ENCODE data around the gene CARD9. TPM values are rescaled to one million over a fixed set of nuclear protein-coding genes. Genes with fewer than 3 reads are reported as not detected.

CARD9 gene
- total RNA-seq, 1 experiment from 2014 or later: 14.0 TPM

DNA sequence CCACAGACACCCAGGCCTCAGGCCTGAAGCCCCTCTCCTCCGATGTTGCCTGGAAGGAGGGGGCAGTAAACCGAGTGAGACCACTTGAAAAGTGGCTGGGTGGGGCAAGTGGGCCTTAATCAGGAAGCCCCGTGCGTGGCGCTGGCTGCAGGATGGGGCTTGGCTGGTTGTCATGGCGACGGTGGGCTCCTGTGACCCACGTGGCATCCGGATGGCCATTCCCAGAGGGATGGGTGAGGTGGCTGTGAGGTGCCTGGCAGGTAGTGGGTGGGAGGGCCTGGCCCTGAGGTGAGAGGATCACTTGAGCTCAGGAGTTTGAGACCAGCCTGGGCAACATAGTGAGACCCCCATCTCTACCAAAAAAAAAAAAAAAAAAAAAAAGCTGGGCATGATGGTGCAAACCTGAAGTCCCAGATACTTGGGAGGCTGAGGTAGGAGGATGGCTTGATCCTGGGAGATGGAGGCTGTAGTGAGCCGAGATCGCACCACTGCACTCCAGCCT is 40.9 kb downstream of the CARD9 start:
- no TSS peak for BruUV-seq (replicated peaks)
- CTCF ChIA-PET: no interaction called here
- no peaks in the 10 kb centered on the region for H3K79me2 ChIP-seq (ENCODE audit: low read depth)

DNA sequence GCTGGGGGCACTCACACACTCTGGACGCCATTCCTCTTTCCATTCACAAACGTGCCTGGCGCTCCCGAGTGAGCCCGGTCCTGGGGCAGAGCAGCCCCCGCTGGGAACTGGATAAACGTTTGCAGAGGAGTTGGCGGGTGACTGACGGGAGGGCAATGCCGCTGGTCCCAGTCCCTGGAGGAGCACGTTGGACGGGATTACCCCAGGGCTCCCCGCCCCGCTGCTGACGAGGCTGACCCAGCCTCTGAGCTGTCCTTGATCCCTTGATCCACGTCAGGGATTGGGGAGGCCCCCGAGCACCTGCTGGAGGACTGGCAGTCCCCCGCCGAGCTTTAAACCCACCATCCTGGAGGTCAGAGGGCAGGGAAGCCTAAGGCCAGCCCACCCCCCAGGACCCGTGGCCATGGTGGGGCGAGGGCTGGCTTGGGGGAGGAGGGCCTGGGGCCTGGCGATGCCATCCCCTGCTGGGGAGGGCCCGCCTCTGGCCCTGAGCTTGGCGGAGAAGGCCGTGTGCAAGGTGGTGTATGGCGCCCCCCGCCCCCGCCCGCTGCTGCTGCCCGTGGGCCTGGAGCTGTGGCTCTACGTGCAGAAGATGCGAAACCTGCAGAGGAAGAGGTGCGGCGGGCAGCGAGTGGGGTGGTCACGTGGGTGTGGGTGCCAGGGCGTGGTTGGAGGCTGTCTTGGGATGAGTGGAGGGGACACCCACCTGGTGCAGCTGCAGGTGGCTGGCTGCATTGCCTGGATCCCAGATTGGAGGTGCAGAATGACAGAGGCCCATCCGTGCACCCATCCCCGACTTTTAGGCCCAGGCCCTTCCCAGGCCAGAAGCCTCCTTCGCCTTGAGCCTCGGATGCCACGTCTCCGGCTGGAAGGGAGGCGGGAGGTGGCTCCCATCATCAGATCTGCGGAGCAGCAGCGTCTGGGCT is 41.6 kb downstream of the CARD9 start:
- Histone ChIP-seq H3K9me3 (ENCODE audit: insufficient read depth, low read depth) (no peaks in the 10 kb centered on the region), H3K27ac (no peak overlapping the region), H2AFZ (no peak overlapping the region), H3K27me3 (ENCODE audit: insufficient read depth, low read depth) (no peaks in the 10 kb centered on the region), H4K20me1 (ENCODE audit: insufficient read depth) (peaks cover 5% of the 10 kb centered on the region; the same call in 1 of the 2 replicates), H3K4me1 (replicated peaks; ENCODE audit: insufficient read depth) (peaks cover 11% of the 10 kb centered on the region; the same call in 1 of the 2 replicates), H3K4me3 (no peak overlapping the region), H3K79me2 (ENCODE audit: low read depth) (no peaks in the 10 kb centered on the region), H3K36me3 (ENCODE audit: low read depth) (no peaks in the 10 kb centered on the region), H3K4me2 (no peak overlapping the region), H3F3A (ENCODE audit: insufficient read depth, low read depth) (0 out of 2 replicates have a peak, but pooled peaks cover 1% of the 10 kb centered on the region), H3K9me2 (ENCODE audit: insufficient read depth) (no peaks in the 10 kb centered on the region)
- no peak for DNase-seq
- intact Hi-C loops (cut with micrococcal nuclease; ENCODE audit: unreplicated experiment): no loop called here
- CTCF ChIA-PET: interaction anchor here (1.2 kb wide), 1 partner anchor 14 kb away, joined by 3 read pairs; no protein-coding TSS in a partner anchor
- TF ChIP-seq EZH2 (IDR thresholded peaks at IDR 0.05; ENCODE audit: low read depth): no peak
- TF ChIP-seq CTCF (conservative IDR thresholded peaks at IDR 0.05): no peak
- BruUV-seq (replicated peaks): no TSS peak
- POLR2A ChIA-PET (ENCODE audit: unreplicated experiment): no interaction called here

More for the DNA sequence above, 40.9 kb downstream of the CARD9 start:
- no peak for DNase-seq
- peaks cover 11% of the 10 kb centered on the region; the same call in 1 of the 2 replicates for H3K4me1 ChIP-seq (replicated peaks; ENCODE audit: insufficient read depth)
- intact Hi-C loops (cut with micrococcal nuclease; ENCODE audit: unreplicated experiment): no loop called here
- no peaks in the 10 kb centered on the region for H3K27me3 ChIP-seq (ENCODE audit: insufficient read depth, low read depth)
- H3K9me2 ChIP-seq (ENCODE audit: insufficient read depth): no peaks in the 10 kb centered on the region
- H3F3A ChIP-seq (ENCODE audit: insufficient read depth, low read depth): no peaks in the 10 kb centered on the region
- no peaks in the 10 kb centered on the region for H3K36me3 ChIP-seq (ENCODE audit: low read depth)
- H3K27ac ChIP-seq: no peak overlapping the region
- no peak overlapping the region for H2AFZ ChIP-seq
- H3K4me3 ChIP-seq: no peak overlapping the region
- H3K9me3 ChIP-seq (ENCODE audit: insufficient read depth, low read depth): no peaks in the 10 kb centered on the region
- peaks cover 5% of the 10 kb centered on the region; the same call in 1 of the 2 replicates for H4K20me1 ChIP-seq (ENCODE audit: insufficient read depth)
- POLR2A ChIA-PET (ENCODE audit: unreplicated experiment): interaction anchor here (0.5 kb wide), 1 partner anchor 227 kb away, joined by 5 read pairs; no protein-coding TSS in a partner anchor
- no peak overlapping the region for H3K4me2 ChIP-seq
- TF ChIP-seq EZH2 (IDR thresholded peaks at IDR 0.05; ENCODE audit: low read depth) (no peak), CTCF (conservative IDR thresholded peaks at IDR 0.05) (no peak)

GRCh38 chr9:136331030-136331429 is 42.4 kb downstream of the CARD9 start:
- ChIA-PET POLR2A (ENCODE audit: unreplicated experiment) (no interaction called here), CTCF (interaction anchor here (1.2 kb wide), 1 partner anchor 15 kb away, joined by 3 read pairs; no protein-coding TSS in a partner anchor)
- H3K79me2 ChIP-seq (ENCODE audit: low read depth): no peaks in the 10 kb centered on the region

More at GRCh38 chr9:136331030-136331429, 42.4 kb downstream of the CARD9 start:
- BruUV-seq (replicated peaks): no TSS peak
- DNase-seq: no peak
- no peak overlapping the region for H2AFZ ChIP-seq
- H3K27me3 ChIP-seq (ENCODE audit: insufficient read depth, low read depth): no peaks in the 10 kb centered on the region
- peaks cover 5% of the 10 kb centered on the region; the same call in 1 of the 2 replicates for H4K20me1 ChIP-seq (ENCODE audit: insufficient read depth)
- H3K27ac ChIP-seq: no peak overlapping the region
- no peak for TF ChIP-seq EZH2 (IDR thresholded peaks at IDR 0.05; ENCODE audit: low read depth)
- no peak for TF ChIP-seq CTCF (conservative IDR thresholded peaks at IDR 0.05)
- no peaks in the 10 kb centered on the region for H3K9me3 ChIP-seq (ENCODE audit: insufficient read depth, low read depth)
- H3K9me2 ChIP-seq (ENCODE audit: insufficient read depth): no peaks in the 10 kb centered on the region
- no peak overlapping the region for H3K4me2 ChIP-seq
- H3K4me1 ChIP-seq (replicated peaks; ENCODE audit: insufficient read depth): peaks cover 11% of the 10 kb centered on the region; the same call in 1 of the 2 replicates
- no peaks in the 10 kb centered on the region for H3K36me3 ChIP-seq (ENCODE audit: low read depth)
- intact Hi-C loops (cut with micrococcal nuclease; ENCODE audit: unreplicated experiment): no loop called here
- H3F3A ChIP-seq (ENCODE audit: insufficient read depth, low read depth): peaks cover 8% of the 10 kb centered on the region; the same call in 1 of the 2 replicates
- H3K4me3 ChIP-seq: no peak overlapping the region

Measured in PC-9 (cell line).